ENCODE data around the gene BARX2.

The BARX2 gene

DNA sequence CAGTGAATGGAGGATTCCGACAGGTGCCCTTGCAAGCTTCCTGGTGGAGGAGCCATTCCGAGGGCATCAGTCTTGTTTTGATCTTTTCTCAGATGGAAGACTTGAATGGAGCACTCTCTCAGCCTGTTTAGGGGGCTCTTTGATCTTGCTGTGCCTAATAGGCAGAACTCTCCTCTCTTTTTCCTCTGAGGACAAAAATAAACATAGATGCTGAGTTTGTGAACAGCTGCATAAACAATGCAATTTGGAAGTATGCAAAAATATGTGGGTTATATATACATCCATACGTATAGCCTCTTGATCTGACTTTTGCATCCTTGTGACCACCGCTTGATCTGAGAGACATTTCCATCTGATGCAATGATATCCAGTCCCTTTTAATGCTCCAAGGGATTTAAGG lies 29.1 kb downstream of the BARX2 start:
- no peak for DNase-seq

GRCh38 chr11:129408865-129409444 lies 33.3 kb downstream of the BARX2 start:
- DNase-seq: no peak

- no peak for DNase-seq
These were observed 34.8 kb downstream of the BARX2 start for GRCh38 chr11:129410395-129410960.

DNA sequence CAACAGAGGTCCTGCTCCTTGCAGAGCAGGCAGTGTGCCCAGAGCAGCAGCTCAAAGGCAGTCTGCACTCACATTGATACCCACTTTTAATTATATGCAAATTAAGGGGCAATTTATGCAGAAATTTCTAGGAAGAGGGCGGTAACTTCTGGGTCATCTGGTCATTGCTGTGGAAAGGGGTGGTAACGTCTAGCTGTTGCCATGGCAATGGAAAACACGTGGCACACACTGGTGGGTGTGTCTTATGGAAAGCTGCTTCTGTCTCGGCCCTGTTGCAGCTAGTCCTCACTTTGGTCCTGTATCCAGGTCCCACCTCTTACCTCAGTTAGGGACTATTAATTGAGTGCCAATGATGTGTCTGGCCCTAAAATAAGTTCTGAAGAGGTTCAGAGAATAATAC lies 36.8 kb downstream of the BARX2 start:
- no peak for DNase-seq

DNA sequence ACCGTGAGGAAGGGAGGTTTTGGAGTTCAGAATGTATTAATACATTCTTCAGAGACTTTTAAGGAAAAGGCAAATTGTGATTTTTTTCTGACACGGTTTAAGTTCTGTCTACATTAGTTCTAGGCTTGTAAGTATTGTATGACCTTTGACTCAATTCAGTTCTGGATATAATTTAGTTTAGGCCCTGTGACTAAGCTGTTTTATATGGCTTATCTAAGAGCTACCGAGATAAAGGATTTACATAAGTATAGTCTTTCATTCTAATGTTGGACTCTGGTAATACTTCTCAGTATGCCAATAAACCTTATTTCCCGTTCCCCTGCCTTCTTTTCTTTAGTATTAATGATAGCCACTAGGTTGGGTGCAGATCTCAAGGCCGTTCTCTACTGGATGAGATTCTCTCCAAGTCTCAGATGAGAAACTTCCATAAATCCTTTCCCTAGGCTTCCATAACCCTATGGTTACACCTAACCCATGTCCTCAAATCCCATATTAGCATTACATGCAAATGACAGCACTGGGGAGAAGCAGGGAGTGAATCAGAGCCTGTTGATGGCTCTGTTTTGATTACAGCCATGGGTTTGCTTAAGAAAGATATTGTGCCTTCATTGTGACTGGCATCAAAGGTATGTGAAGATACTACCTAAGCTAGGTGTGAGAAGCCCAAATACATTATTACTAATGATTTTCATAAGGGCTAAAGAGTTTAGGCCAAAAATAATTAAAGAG lies 38.7 kb downstream of the BARX2 start:
- DNase-seq: no peak

- no peak for DNase-seq
These were observed 40.6 kb downstream of the BARX2 start for GRCh38 chr11:129416080-129416820.

DNA sequence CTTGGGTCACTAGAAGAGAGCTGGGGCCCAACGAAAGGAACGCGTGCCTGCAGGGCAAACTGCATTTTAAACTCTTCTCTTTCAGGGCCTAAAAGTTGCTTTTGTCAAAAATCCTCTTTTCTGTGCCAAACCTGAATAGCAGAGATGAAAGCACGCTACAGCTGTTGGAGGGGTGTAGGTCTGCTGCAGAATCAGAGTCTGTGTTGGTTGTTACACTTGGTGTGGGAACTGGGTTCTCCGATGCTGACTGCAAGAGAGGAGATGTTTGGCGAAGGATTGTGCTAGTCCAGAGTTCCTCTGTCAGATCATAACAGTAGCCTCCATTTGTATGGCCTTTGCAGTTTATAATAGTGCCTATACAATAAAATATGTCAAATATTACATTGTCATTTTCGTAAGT lies 41.8 kb downstream of the BARX2 start:
- DNase-seq: no peak

- DNase-seq: no peak
These were observed 42.4 kb downstream of the BARX2 start for GRCh38 chr11:129418039-129418438.

DNA sequence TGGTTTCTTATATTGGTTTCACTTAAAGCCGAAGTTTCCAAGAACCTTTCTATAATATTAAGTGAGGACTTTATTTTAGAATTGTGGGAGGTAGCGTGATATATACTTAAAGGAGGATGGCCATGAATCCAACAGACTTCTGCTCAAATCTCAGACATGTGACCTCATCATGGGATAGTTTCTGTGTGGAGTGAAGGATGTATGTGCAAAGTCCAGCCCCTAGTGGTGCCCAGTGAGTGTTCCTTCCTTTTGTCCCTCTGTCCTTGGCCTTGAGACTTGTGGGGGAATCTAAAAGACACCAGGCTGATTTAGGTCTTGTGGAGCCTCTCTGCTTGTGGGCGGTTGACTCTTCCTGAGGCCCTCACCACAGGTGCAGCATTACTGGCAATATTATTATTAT lies 43.7 kb downstream of the BARX2 start:
- DNase-seq: no peak

DNA sequence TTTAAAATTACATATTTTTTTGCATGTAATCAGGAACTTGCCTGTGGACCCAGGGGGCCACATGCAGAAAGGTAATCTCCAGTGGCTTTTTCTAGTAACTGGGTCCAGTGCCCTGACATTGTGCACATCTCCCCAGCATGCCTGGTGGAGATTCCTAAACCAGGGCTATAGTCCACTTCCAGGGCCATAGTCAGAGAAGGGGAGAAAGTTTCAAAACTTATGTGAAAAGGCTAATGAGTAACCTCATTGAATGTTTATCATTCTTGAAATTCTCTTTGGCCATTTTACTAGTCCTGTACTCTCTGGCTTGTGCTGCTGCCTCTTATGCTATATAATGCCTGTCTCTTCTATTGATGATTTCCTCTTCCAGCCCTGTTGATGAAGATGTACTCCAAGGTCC lies 47.8 kb downstream of the BARX2 start:
- DNase-seq: no peak

DNA sequence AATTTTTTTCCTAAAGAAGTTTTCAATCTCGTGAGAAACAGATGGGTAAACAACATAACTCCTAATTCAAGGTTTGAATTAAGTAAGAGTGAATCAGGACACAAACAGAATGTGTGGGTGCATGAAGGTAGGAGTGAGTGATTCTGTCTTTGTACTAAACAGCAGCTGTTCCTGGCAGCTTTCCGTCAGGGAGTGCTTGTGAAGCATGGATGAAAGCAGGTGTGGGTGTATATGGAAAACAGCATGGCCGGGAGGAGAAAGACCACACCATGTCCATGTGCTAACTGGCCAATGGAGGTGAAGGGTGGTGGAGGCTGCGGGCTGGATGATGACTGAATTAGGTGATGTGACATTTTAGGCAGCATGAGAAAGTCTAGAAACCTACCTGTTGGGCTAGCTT lies 49.6 kb downstream of the BARX2 start:
- DNase-seq: no peak

DNA sequence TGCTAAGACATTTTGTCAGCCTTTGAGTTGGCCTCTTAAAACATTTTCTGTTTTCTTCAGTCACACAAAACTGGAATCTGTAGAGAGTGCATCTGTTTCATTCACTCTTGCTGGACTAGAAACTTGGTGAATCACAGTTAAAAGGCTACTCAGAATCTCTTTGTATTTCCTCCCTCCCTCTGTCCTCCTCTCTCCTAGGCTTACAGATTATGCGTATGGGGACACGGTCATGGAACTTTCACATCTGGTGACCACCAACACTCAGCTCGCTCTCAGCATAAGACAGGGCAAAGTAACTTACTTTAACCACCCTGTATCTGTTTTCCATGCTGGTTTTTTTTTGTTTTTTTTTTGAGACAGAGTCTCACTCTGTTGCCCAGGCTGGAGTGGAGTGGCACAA lies 50.4 kb downstream of the BARX2 start:
- DNase-seq: no peak

DNA sequence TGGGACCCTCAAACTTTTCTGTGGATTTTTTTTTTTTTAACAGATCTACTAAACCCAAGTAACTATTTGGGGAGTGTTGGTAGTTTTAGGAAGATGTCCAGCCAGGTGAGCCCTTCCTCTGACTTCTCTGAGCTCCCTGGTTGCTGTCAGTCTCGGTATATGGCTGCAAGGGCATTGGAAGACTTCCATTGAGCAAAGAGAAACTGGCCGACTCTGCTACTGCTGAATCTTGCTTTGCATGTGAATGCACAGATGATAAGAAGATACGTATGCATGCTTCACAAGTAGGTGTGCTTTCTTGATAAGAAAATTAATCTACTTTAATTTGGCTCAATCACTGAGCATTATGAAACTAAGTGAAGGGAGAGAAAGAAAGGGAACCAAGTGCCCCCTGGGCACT lies 51.1 kb downstream of the BARX2 start:
- DNase-seq: no peak

- DNase-seq: no peak
These were observed 51.7 kb downstream of the BARX2 start for GRCh38 chr11:129427376-129427775.

GRCh38 chr11:129427816-129428406 lies 52.3 kb downstream of the BARX2 start:
- no peak for DNase-seq

- DNase-seq: no peak
These were observed 52.9 kb downstream of the BARX2 start for GRCh38 chr11:129428557-129428956.

- no peak for DNase-seq
These were observed 59.2 kb downstream of the BARX2 start for GRCh38 chr11:129434641-129435498.

- no peak for DNase-seq
These were observed 60.0 kb downstream of the BARX2 start for GRCh38 chr11:129435499-129436245.

DNA sequence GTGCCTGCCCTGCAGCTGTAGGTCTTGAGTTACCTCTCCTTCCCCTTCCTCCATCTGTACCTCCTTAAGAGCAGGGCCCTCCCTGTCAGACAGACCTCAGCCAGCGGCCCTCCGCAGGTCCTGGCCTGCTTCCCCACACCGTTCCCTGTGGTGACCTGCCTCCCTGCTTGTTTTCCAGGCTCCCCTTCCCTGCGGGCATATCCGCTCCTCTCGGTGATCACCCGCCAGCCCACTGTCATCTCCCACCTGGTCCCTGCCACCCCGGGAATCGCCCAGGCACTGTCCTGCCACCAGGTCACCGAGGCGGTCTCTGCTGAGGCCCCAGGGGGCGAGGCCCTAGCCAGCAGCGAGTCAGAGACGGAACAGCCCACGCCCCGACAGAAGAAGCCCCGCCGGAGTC lies 60.9 kb downstream of the BARX2 start:
- no peak for DNase-seq

- DNase-seq: no peak
These were observed 64.5 kb downstream of the BARX2 start for GRCh38 chr11:129440028-129440713.

- DNase-seq: no peak
These were observed 66.5 kb downstream of the BARX2 start for GRCh38 chr11:129442171-129442570.

Data from activated T-cell treated with anti-CD3 and anti-CD28 coated beads, Interleukin-2, amount 50 U/mL, for 1 hour (primary cell).